ENCODE measurements around the gene OBP2B. TPM values are rescaled to one million over a fixed set of nuclear protein-coding genes. Genes with fewer than 3 reads are reported as not detected.
A peak's percentile ranks its signal among the peaks of the same experiment; 100 is the strongest.
"Not testable (repeated sequence)": the region's sequence is repeated elsewhere in the genome, so short reads cannot be mapped to it uniquely, and the experiment has no call there.

The OBP2B gene, protein sequence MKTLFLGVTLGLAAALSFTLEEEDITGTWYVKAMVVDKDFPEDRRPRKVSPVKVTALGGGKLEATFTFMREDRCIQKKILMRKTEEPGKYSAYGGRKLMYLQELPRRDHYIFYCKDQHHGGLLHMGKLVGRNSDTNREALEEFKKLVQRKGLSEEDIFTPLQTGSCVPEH
- not detected for polyA plus RNA-seq (2013)

DNA sequence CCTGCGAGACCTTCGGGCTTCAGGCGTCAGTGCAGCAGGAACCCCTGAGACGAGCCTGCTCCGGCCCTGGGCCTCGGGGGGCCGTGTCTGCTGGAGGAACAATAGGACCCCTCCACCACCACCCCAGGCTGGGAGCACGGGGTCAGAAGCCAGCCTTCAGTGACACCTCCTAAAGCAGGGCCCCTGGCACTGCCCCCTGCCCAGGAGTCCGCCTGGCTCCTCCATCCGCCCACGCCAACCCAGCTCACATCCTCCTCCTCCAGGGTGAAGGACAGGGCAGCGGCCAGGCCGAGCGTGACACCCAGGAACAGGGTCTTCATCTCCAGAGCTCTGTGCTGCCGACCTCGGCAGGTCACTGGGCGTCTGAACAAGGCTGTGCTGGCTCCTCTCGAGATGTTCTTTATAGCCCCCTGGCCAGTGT is at the start of gene OBP2B:
TSS of gene OBP2B (minus strand) at position 371 of the 421 bp plus-strand sequence. CDS start at position 320, 51 bp downstream.
- POLR2A ChIA-PET; H3K4me3 ChIP-seq (ENCODE audit: control insufficient read depth in 1 of 7, extremely low read depth in 1 of 7, insufficient read depth in 4 of 7, low read depth in 2 of 7, low read length in 6 of 7); H3K4me1 ChIP-seq (ENCODE audit: control extremely low read depth in 1 of 4, control insufficient read depth in 4 of 4, insufficient read depth in 4 of 4, low read length in 3 of 4); H3K27me3 ChIP-seq (replicated peaks in 2 of 5; ENCODE audit: control insufficient read depth in 4 of 5, insufficient read depth in 5 of 5, low read length in 4 of 5); H3K36me3 ChIP-seq (ENCODE audit: control insufficient read depth in 4 of 4, insufficient read depth in 4 of 4, low read length in 3 of 4); H3K9me3 ChIP-seq (ENCODE audit: control extremely low read depth in 1 of 5, control insufficient read depth in 4 of 5, insufficient read depth in 2 of 5, low read depth in 1 of 5, low read length in 4 of 5); H3K27ac ChIP-seq (ENCODE audit: insufficient read depth in 1 of 2, low read depth in 1 of 2, low read length in 2 of 2, poor library complexity in 1 of 2, severe bottlenecking in 2 of 2); DNase-seq; CTCF ChIA-PET: not testable (repeated sequence)
- WGBS (ENCODE audit: insufficient coverage): no CpG with 5 or more reads among the region's 18 CpGs

DNA sequence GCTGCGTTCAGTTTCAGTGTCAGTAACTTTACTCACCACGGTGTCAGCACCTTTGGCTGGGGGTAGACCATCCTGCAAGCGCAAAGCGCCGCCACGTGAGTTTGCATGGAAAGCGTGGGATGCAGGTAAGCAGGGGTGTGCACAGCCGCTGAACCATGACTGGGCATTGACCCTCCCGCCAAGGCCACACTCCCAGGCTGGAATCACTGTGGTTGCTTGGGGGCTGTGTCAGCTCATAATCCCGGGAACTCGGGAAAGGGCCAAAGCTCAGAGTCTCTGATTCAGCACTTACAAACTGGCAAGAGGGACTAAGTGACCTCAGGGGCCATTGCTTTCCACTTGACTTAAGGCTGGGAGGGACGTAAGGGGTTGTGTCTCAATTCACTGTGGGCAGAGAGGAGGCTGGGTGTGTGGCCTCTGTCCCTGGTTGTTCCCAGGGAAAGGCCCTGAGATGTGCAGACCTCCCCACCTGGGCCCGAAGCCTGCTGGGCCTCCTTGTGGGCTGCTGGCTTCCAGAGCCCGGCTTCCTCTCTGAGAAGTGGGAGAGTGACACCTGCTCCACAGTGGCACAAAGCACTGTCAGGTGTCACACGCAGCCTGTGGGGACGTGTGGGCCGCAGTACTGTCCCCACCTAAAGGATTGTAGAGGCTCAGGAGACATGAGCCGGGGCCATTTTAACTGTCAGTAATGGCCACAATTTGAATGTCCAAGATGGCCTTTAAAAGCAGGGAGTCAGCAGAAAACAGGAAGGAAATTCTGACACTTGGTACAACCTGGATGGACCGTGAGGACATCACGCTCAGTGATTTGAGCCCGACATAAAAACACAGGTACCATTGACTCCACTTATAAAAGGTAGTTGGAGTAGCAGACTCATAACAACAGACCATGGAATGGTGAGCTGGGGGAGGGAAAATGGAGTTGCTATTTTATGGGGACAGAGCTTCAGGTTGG is 49.3 kb upstream of the OBP2B start:
- no peak for DNase-seq
- H3K4me3 ChIP-seq (ENCODE audit: control insufficient read depth in 1 of 7, extremely low read depth in 1 of 7, insufficient read depth in 4 of 7, low read depth in 2 of 7, low read length in 6 of 7): no peak overlapping the region
- ChIA-PET CTCF (interaction anchor here (1.2 to 3.0 kb wide), 3 partner anchors 19 to 73 kb away, joined by 3 to 8 read pairs (median 7); no protein-coding TSS in a partner anchor), POLR2A (interaction anchor here (0.7 kb wide), 1 partner anchor 90 kb away, joined by 3 read pairs; the partner anchor contains the start of gene RPL7A)
- H3K36me3 ChIP-seq (ENCODE audit: control insufficient read depth in 4 of 4, insufficient read depth in 4 of 4, low read length in 3 of 4): peaks cover 0 to 42% (median 18%) of the 10 kb centered on the region in 4 experiments
- H3K27me3 ChIP-seq (replicated peaks in 2 of 5; ENCODE audit: control insufficient read depth in 4 of 5, insufficient read depth in 5 of 5, low read length in 4 of 5): peaks cover 0 to under 1% (median 0%) of the 10 kb centered on the region in 5 experiments
- H3K9me3 ChIP-seq (ENCODE audit: control extremely low read depth in 1 of 5, control insufficient read depth in 4 of 5, insufficient read depth in 2 of 5, low read depth in 1 of 5, low read length in 4 of 5): no peaks in the 10 kb centered on the region
- peaks cover 0 to 30% (median 26%) of the 10 kb centered on the region in 4 experiments for H3K4me1 ChIP-seq (ENCODE audit: control extremely low read depth in 1 of 4, control insufficient read depth in 4 of 4, insufficient read depth in 4 of 4, low read length in 3 of 4)
- H3K27ac ChIP-seq (ENCODE audit: insufficient read depth in 1 of 2, low read depth in 1 of 2, low read length in 2 of 2, poor library complexity in 1 of 2, severe bottlenecking in 2 of 2): no peak overlapping the region
- 94% methylated on average over 19 of the region's 21 CpGs for WGBS (ENCODE audit: insufficient coverage)

DNA sequence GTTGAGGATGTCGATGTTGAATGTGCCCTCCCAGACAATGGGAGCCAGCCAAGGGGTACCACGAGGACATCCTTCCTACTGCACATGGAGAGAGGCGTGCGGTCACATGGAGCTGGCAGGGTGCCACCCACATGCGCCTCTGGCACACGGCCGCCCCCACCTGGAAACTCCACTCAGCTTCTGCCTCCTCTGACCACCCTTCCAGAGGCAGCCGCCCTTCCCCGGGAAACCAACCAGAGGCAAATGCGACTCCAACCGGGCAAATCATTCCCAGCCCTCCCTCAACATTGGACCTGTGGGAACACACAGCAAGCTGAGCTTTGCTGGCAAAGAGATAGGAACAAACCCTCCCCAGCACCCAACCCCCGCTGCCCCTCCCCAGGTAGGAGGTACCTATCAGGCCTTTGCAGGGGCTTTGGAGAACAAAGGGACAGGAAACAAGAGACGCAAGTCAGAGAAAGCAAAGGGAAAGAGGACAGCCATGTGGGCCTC is 48.5 kb upstream of the OBP2B start:
- Histone ChIP-seq H3K4me1 (ENCODE audit: control extremely low read depth in 1 of 4, control insufficient read depth in 4 of 4, insufficient read depth in 4 of 4, low read length in 3 of 4) (peaks cover 0 to 37% (median 29%) of the 10 kb centered on the region in 4 experiments), H3K4me3 (ENCODE audit: control insufficient read depth in 1 of 7, extremely low read depth in 1 of 7, insufficient read depth in 4 of 7, low read depth in 2 of 7, low read length in 6 of 7) (no peak overlapping the region), H3K27me3 (replicated peaks in 2 of 5; ENCODE audit: control insufficient read depth in 4 of 5, insufficient read depth in 5 of 5, low read length in 4 of 5) (peaks cover 0 to 3% (median 0%) of the 10 kb centered on the region in 5 experiments), H3K36me3 (ENCODE audit: control insufficient read depth in 4 of 4, insufficient read depth in 4 of 4, low read length in 3 of 4) (peaks cover 0 to 42% (median 18%) of the 10 kb centered on the region in 4 experiments), H3K9me3 (ENCODE audit: control extremely low read depth in 1 of 5, control insufficient read depth in 4 of 5, insufficient read depth in 2 of 5, low read depth in 1 of 5, low read length in 4 of 5) (no peaks in the 10 kb centered on the region), H3K27ac (ENCODE audit: insufficient read depth in 1 of 2, low read depth in 1 of 2, low read length in 2 of 2, poor library complexity in 1 of 2, severe bottlenecking in 2 of 2) (no peak overlapping the region)
- CTCF ChIA-PET: interaction anchor here (1.2 to 3.0 kb wide), 2 partner anchors 18 to 20 kb away, joined by 3 to 8 read pairs; no protein-coding TSS in a partner anchor
- DNase-seq: peak in 2 of 3 donors; percentile 46 to 50
- POLR2A ChIA-PET: interaction anchor here (0.7 to 0.9 kb wide), 2 partner anchors 91 to 217 kb away, joined by 3 to 4 read pairs; partner anchors contain the start of gene RPL7A
- 35% methylated on average over 8 of the region's 13 CpGs for WGBS (ENCODE audit: insufficient coverage)

DNA sequence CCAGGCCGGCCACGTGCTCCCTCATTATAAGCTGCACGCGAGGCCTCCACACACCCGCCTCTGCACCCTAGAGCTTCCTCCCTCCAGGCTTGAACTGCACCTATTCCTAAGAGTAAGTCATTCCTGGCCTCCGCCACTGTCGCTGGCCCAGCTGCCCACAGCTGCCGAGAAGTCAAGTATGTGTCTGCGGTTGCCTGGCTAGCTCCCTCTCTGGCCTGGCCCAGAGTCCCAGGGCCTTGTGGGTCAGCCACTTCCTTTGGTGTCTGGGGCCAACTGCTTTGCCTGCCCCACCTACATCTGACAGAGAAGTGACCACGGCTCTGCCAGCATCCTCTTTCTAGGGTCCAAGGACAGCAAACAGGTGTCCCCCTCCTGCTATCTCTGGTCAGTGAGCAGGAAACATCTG is 47.6 kb upstream of the OBP2B start:
- CTCF ChIA-PET: interaction anchor here (3.0 kb wide), 1 partner anchor 18 kb away, joined by 8 read pairs; no protein-coding TSS in a partner anchor
- no peak for DNase-seq
- peaks cover 0 to 45% (median 34%) of the 10 kb centered on the region in 4 experiments for H3K4me1 ChIP-seq (ENCODE audit: control extremely low read depth in 1 of 4, control insufficient read depth in 4 of 4, insufficient read depth in 4 of 4, low read length in 3 of 4)
- peaks cover 0 to 3% (median 0%) of the 10 kb centered on the region in 5 experiments for H3K27me3 ChIP-seq (replicated peaks in 2 of 5; ENCODE audit: control insufficient read depth in 4 of 5, insufficient read depth in 5 of 5, low read length in 4 of 5)
- WGBS (ENCODE audit: insufficient coverage): 80% methylated on average over 8 of the region's 10 CpGs
- POLR2A ChIA-PET: interaction anchor here (0.9 kb wide), 1 partner anchor 218 kb away, joined by 4 read pairs; no protein-coding TSS in a partner anchor
- no peaks in the 10 kb centered on the region for H3K9me3 ChIP-seq (ENCODE audit: control extremely low read depth in 1 of 5, control insufficient read depth in 4 of 5, insufficient read depth in 2 of 5, low read depth in 1 of 5, low read length in 4 of 5)
- H3K36me3 ChIP-seq (ENCODE audit: control insufficient read depth in 4 of 4, insufficient read depth in 4 of 4, low read length in 3 of 4): peaks cover 0 to 42% (median 15%) of the 10 kb centered on the region in 4 experiments
- H3K4me3 ChIP-seq (ENCODE audit: control insufficient read depth in 1 of 7, extremely low read depth in 1 of 7, insufficient read depth in 4 of 7, low read depth in 2 of 7, low read length in 6 of 7): no peak overlapping the region
- no peak overlapping the region for H3K27ac ChIP-seq (ENCODE audit: insufficient read depth in 1 of 2, low read depth in 1 of 2, low read length in 2 of 2, poor library complexity in 1 of 2, severe bottlenecking in 2 of 2)

DNA sequence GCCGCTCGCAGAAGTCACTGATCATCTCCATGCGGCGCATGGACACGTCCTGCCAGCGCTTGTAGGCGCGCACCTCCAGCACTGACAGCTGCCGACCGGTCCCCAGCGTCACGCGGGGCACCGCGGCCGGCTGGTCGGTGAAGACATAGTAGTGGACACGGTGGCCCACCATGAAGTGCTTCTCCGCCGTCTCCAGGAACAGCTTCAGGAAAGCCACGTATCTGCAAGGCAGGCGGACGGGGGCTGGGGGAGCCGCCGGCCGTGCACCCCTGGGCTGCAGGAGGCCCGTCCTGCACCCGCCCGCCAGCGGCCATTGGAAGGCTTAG is 47.0 kb upstream of the OBP2B start:
- POLR2A ChIA-PET: no interaction called here
- H3K9me3 ChIP-seq (ENCODE audit: control extremely low read depth in 1 of 5, control insufficient read depth in 4 of 5, insufficient read depth in 2 of 5, low read depth in 1 of 5, low read length in 4 of 5): no peaks in the 10 kb centered on the region
- H3K4me1 ChIP-seq (ENCODE audit: control extremely low read depth in 1 of 4, control insufficient read depth in 4 of 4, insufficient read depth in 4 of 4, low read length in 3 of 4): peaks cover 0 to 46% (median 34%) of the 10 kb centered on the region in 4 experiments
- DNase-seq: no peak
- WGBS (ENCODE audit: insufficient coverage): 97% methylated on average over 25 of the region's 30 CpGs
- H3K4me3 ChIP-seq (ENCODE audit: control insufficient read depth in 1 of 7, extremely low read depth in 1 of 7, insufficient read depth in 4 of 7, low read depth in 2 of 7, low read length in 6 of 7): no peak overlapping the region
- H3K27ac ChIP-seq (ENCODE audit: insufficient read depth in 1 of 2, low read depth in 1 of 2, low read length in 2 of 2, poor library complexity in 1 of 2, severe bottlenecking in 2 of 2): no peak overlapping the region
- peaks cover 0 to 37% (median 13%) of the 10 kb centered on the region in 4 experiments for H3K36me3 ChIP-seq (ENCODE audit: control insufficient read depth in 4 of 4, insufficient read depth in 4 of 4, low read length in 3 of 4)
- CTCF ChIA-PET: interaction anchor here (3.0 kb wide), 1 partner anchor 17 kb away, joined by 8 read pairs; no protein-coding TSS in a partner anchor
- peaks cover 0 to 3% (median 0%) of the 10 kb centered on the region in 5 experiments for H3K27me3 ChIP-seq (replicated peaks in 2 of 5; ENCODE audit: control insufficient read depth in 4 of 5, insufficient read depth in 5 of 5, low read length in 4 of 5)

DNA sequence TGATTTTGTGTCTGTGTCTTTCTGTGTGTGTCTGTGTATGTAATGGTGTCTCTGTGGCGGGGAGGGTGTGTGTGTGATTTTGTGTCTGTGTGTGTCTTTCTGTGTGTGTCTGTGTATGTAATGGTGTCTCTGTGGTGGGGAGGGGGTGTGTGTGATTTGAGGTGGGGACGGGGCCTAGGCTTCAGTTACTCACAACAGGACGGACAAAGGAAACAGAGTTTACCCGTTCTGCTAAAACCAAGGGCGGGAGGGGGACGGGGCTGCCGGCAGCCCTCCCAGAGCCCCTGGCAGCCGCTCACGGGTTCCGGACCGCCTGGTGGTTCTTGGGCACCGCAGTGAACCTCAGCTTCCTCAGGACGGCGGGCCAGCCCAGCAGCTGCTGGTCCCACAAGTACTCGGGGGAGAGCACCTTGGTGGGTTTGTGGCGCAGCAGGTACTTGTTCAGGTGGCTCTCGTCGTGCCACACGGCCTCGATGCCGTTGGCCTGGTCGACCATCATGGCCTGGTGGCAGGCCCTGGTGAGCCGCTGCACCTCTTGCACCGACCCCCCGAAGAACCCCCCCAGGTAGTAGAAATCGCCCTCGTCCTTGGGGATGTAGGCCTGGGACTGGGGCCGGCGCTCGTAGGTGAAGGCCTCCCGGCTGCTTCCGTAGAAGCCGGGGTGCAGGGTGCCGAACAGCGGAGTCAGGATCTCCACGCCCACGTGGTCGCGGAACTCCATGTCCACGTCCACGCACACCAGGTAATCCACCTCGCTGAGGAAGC is 46.5 kb upstream of the OBP2B start:
- CTCF ChIA-PET: interaction anchor here (3.0 kb wide), 1 partner anchor 16 kb away, joined by 8 read pairs; no protein-coding TSS in a partner anchor
- WGBS (ENCODE audit: insufficient coverage): 95% methylated on average over 37 of the region's 42 CpGs

More for the DNA sequence above, 46.5 kb upstream of the OBP2B start:
- Histone ChIP-seq H3K9me3 (ENCODE audit: control extremely low read depth in 1 of 5, control insufficient read depth in 4 of 5, insufficient read depth in 2 of 5, low read depth in 1 of 5, low read length in 4 of 5) (no peaks in the 10 kb centered on the region), H3K4me1 (ENCODE audit: control extremely low read depth in 1 of 4, control insufficient read depth in 4 of 4, insufficient read depth in 4 of 4, low read length in 3 of 4) (peaks cover 0 to 46% (median 34%) of the 10 kb centered on the region in 4 experiments), H3K4me3 (ENCODE audit: control insufficient read depth in 1 of 7, extremely low read depth in 1 of 7, insufficient read depth in 4 of 7, low read depth in 2 of 7, low read length in 6 of 7) (no peak overlapping the region), H3K27ac (ENCODE audit: insufficient read depth in 1 of 2, low read depth in 1 of 2, low read length in 2 of 2, poor library complexity in 1 of 2, severe bottlenecking in 2 of 2) (no peak overlapping the region), H3K36me3 (ENCODE audit: control insufficient read depth in 4 of 4, insufficient read depth in 4 of 4, low read length in 3 of 4) (peaks cover 0 to 31% (median 12%) of the 10 kb centered on the region in 4 experiments), H3K27me3 (replicated peaks in 2 of 5; ENCODE audit: control insufficient read depth in 4 of 5, insufficient read depth in 5 of 5, low read length in 4 of 5) (peaks cover 0 to 3% (median 0%) of the 10 kb centered on the region in 5 experiments)
- POLR2A ChIA-PET: no interaction called here
- DNase-seq: no peak
